ENCODE data around the gene B3GNT7.
"Not testable (repeated sequence)": the region's sequence is repeated elsewhere in the genome, so short reads cannot be mapped to it uniquely, and the experiment has no call there.

Gene B3GNT7

GRCh38 chr2:231412618-231412963 lies 17.1 kb downstream of the B3GNT7 start:
- no peak for DNase-seq
- in situ Hi-C loops (cut with MboI; ENCODE audit: low pct_unique_long_range_greater_than_20kb, low sequenced_read_pairs), result loop anchor here (10.0 to 25.0 kb wide), 2 partner anchors 308 to 575 kb away; no protein-coding TSS in a partner anchor

- DNase-seq, result no peak
- in situ Hi-C loops (cut with MboI; ENCODE audit: low pct_unique_long_range_greater_than_20kb, low sequenced_read_pairs), result loop anchor here (10.0 to 25.0 kb wide), 2 partner anchors 309 to 576 kb away; no protein-coding TSS in a partner anchor
Measured at GRCh38 chr2:231413456-231413855, 17.9 kb downstream of the B3GNT7 start.

GRCh38 chr2:231413921-231414476 lies 18.5 kb downstream of the B3GNT7 start:
- in situ Hi-C loops (cut with MboI; ENCODE audit: low pct_unique_long_range_greater_than_20kb, low sequenced_read_pairs), result loop anchor here (10.0 to 25.0 kb wide), 2 partner anchors 309 to 577 kb away; no protein-coding TSS in a partner anchor
- DNase-seq, result no peak

- DNase-seq, result no peak
- in situ Hi-C loops (cut with MboI; ENCODE audit: low pct_unique_long_range_greater_than_20kb, low sequenced_read_pairs), result loop anchor here (10.0 to 25.0 kb wide), 2 partner anchors 310 to 578 kb away; no protein-coding TSS in a partner anchor
Measured at GRCh38 chr2:231415029-231415428, 19.5 kb downstream of the B3GNT7 start.

- in situ Hi-C loops (cut with MboI; ENCODE audit: low pct_unique_long_range_greater_than_20kb, low sequenced_read_pairs), result loop anchor here (10.0 to 25.0 kb wide), 2 partner anchors 314 to 582 kb away; no protein-coding TSS in a partner anchor
- no peak for DNase-seq
Measured at GRCh38 chr2:231418820-231419640, 23.5 kb downstream of the B3GNT7 start.

DNA sequence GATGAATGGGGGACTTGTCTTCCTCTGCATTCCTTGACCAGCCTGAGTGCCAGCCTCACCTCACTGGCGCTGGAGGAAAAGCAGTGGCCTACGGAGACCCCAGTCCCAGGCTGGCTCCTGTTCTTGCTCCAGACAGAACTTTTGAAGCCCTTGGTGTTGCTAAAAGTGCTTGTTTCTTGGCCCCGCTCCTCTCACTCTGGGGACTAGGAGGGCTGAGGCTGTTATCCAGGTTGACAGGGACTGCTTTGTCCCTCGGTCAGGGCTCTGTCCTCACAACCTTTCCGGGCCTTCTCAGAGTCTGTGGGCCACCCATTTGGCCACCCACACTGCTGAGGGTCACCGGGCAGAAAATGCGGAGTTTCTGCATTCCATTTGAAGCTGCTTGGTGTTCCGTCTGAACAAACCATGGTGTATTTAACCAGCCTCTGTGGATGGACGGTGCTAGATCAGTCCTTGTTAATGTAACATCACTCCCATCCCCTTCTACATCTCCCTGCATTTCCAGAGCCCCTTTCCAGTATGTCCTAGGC lies 25.6 kb downstream of the B3GNT7 start:
- in situ Hi-C loops (cut with MboI; ENCODE audit: low pct_unique_long_range_greater_than_20kb, low sequenced_read_pairs), result loop anchor here (25.0 kb wide), 1 partner anchor 584 kb away; no protein-coding TSS in a partner anchor
- DNase-seq, result no peak

DNA sequence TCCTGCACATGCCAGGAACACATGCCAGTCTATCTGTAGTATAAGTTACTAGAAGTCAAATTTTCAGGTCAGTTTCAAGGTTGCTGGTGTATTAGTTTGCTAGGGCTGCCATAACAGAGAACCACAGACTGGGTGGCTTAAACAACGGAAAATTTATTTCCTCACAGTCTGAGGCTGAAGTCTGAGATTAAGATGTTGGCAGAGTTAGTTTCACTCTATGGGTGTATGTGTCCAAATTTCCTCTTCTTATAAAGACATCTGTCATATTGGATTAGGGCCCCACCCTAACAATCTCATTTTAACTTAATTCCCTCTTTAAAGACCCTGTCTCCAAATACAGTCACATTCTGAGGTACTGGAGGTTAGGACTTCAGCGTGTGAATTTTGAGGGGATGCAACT lies 26.5 kb downstream of the B3GNT7 start:
- no peak for DNase-seq
- in situ Hi-C loops (cut with MboI; ENCODE audit: low pct_unique_long_range_greater_than_20kb, low sequenced_read_pairs), result loop anchor here (25.0 kb wide), 1 partner anchor 585 kb away; no protein-coding TSS in a partner anchor

- no peak for DNase-seq
- in situ Hi-C loops (cut with MboI; ENCODE audit: low pct_unique_long_range_greater_than_20kb, low sequenced_read_pairs), result loop anchor here (25.0 kb wide), 1 partner anchor 586 kb away; no protein-coding TSS in a partner anchor
Measured at GRCh38 chr2:231423176-231423575, 27.7 kb downstream of the B3GNT7 start.

GRCh38 chr2:231425291-231425810 lies 29.8 kb downstream of the B3GNT7 start:
- in situ Hi-C loops (cut with MboI; ENCODE audit: low pct_unique_long_range_greater_than_20kb, low sequenced_read_pairs), result no loop called here
- DNase-seq, result no peak

DNA sequence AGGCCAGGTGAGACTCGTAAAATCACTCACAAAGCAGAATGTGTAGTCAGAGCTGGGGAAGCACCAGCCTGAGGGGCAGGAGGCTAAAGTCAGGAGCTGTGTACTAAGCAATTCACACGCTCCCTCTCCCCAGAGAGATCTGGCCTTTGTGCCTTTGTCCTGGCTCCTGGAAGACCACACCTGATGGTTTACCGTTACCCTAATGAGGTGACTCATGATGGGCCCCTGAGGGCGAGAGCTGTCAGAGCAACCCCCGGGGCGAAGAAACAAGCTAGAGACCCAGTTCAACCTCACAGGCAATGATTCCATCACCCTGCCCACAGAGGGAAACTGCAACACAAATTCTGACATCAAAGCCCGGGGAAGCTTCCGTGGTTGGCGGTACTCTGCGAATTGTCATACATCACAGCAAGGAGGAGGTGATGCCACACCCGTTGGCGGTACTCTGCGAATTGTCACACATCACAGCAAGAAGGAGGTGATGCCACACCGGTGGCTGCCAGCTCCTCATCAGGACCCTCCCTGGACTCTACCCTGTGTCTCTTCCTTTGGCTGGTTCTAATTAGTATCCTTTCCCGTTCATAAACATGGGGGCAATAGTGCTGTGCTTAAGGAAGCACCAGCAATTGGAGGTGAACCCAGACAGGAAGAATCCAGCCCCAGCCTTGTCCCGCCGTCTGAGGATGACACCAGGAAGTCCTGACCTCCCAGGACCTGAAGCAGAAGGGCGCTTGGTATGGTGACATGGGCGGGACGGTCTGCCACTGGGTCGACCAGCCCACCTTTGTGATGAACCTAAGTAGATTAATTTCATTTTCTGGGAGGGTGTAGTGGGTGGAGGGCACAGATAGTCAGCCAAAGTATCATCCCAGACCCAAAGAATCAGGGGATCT lies 30.5 kb downstream of the B3GNT7 start:
- in situ Hi-C loops (cut with MboI; ENCODE audit: low pct_unique_long_range_greater_than_20kb, low sequenced_read_pairs), result no loop called here
- no peak for DNase-seq

- in situ Hi-C loops (cut with MboI; ENCODE audit: low pct_unique_long_range_greater_than_20kb, low sequenced_read_pairs), result no loop called here
- no peak for DNase-seq
Measured at GRCh38 chr2:231427116-231427515, 31.6 kb downstream of the B3GNT7 start.

- in situ Hi-C loops (cut with MboI; ENCODE audit: low pct_unique_long_range_greater_than_20kb, low sequenced_read_pairs), result no loop called here
- DNase-seq, result no peak
Measured at GRCh38 chr2:231429152-231429551, 33.6 kb downstream of the B3GNT7 start.

- no peak for DNase-seq
- in situ Hi-C loops (cut with MboI; ENCODE audit: low pct_unique_long_range_greater_than_20kb, low sequenced_read_pairs), result no loop called here
Measured at GRCh38 chr2:231429901-231430300, 34.4 kb downstream of the B3GNT7 start.

DNA sequence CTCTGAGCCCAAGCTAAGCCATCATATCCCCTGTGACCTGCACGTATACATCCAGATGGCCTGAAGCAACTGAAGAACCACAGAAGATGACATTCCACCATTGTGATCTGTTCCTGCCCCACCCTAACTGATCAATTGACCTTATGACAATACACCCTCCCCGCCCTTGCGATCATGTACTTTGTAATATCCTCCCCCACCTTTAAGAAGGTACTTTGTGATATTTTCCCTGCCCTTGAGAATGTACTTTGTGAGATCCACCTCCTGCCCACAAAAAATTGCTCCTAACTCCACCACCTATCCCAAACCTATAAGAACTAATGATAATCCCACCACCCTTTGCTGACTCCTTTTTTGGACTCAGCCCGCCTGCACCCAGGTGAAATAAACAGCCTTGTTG lies 34.9 kb downstream of the B3GNT7 start:
- in situ Hi-C loops (cut with MboI; ENCODE audit: low pct_unique_long_range_greater_than_20kb, low sequenced_read_pairs); DNase-seq: not testable (repeated sequence)

DNA sequence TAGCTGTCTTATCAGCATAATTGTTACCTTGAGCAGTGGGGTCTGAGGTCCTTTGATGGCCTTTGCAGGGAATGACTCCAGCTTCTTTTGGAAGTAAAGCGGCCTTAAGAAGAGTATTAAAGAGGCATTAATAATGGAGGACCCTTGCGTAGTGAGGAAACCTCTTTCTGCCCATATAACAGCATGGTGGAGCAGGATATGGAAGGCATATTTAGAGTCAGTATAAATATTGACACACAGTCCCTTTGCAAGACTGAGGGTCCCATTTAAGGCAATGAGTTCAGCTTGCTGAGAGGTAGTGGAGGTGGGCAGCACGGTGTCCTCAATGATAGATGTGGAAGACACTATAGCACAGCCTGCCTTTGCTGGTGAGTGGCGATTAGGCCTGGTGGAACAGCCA lies 36.1 kb downstream of the B3GNT7 start:
- no peak for DNase-seq
- in situ Hi-C loops (cut with MboI; ENCODE audit: low pct_unique_long_range_greater_than_20kb, low sequenced_read_pairs), result no loop called here

GRCh38 chr2:231433990-231434389 lies 38.5 kb downstream of the B3GNT7 start:
- DNase-seq, result no peak
- in situ Hi-C loops (cut with MboI; ENCODE audit: low pct_unique_long_range_greater_than_20kb, low sequenced_read_pairs), result no loop called here

GRCh38 chr2:231436957-231437356 lies 41.4 kb downstream of the B3GNT7 start:
- in situ Hi-C loops (cut with MboI; ENCODE audit: low pct_unique_long_range_greater_than_20kb, low sequenced_read_pairs), result no loop called here
- no peak for DNase-seq

DNA sequence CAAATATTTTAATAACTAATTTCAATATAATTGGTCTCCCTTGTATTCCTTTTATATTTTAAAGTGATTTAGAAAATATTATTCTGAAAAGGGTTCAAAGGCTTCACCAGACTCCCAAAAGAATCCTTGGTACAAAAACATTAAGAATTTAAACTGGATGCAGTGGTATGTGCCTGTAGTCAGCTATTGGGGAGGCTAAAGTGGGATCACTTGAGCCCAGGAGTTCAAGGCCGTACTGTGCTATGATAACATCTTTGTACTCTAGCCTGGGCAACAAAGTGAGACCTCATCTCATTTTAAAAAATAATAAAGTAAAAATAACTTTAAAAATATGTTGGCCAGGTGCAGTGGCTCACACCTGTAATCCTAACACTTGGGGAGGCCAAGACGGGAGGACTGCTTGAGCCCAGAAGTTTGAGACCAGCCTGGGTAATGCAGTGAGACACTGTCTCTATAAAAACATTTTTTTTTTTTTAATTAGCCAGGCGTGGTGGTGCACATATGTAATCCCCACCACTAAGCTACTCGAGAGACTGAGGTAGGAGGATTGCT lies 54.1 kb downstream of the B3GNT7 start:
- in situ Hi-C loops (cut with MboI; ENCODE audit: low pct_unique_long_range_greater_than_20kb, low sequenced_read_pairs), result no loop called here
- DNase-seq, result no peak

- in situ Hi-C loops (cut with MboI; ENCODE audit: low pct_unique_long_range_greater_than_20kb, low sequenced_read_pairs), result no loop called here
- no peak for DNase-seq
Measured at GRCh38 chr2:231450548-231450989, 55.1 kb downstream of the B3GNT7 start.
